ENCODE measurements around the gene PRKG1.

DNA sequence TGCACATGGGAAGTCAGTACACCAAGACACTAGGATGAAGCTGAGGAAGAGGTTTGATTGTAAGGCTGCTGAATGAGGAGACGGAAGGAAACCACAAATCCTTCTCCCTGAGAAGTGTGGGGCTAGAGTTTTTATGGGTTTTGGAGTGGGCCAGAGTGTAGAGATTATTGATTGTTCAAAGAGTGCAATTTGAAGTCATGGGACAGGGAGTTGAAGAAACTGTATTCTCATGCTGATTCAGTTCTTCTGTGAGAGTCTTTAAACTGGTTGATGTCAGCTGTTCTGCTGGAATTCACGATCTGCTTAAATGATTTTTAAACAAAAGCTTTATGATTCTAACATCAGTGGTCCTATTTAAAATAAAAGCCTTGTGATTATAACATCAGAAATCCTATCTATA lies 533.9 kb downstream of the PRKG1 start:
- TF ChIP-seq, protein P1, sequence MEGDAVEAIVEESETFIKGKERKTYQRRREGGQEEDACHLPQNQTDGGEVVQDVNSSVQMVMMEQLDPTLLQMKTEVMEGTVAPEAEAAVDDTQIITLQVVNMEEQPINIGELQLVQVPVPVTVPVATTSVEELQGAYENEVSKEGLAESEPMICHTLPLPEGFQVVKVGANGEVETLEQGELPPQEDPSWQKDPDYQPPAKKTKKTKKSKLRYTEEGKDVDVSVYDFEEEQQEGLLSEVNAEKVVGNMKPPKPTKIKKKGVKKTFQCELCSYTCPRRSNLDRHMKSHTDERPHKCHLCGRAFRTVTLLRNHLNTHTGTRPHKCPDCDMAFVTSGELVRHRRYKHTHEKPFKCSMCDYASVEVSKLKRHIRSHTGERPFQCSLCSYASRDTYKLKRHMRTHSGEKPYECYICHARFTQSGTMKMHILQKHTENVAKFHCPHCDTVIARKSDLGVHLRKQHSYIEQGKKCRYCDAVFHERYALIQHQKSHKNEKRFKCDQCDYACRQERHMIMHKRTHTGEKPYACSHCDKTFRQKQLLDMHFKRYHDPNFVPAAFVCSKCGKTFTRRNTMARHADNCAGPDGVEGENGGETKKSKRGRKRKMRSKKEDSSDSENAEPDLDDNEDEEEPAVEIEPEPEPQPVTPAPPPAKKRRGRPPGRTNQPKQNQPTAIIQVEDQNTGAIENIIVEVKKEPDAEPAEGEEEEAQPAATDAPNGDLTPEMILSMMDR (IDR thresholded peaks at IDR 0.05): no peak
- TF ChIP-seq POLR2A (IDR thresholded peaks at IDR 0.05) (no peak), POLR2AphosphoS5 (IDR thresholded peaks at IDR 0.05; ENCODE audit: insufficient read depth in 1 of 2, low read depth in 1 of 2) (no peak)
